MM.1S (cell line): ENCODE data around the gene MS4A14.

Source experiments
- EZH2 ChIP-seq: fragments of 300-600 bp; sonication (generic); optimal IDR thresholded peaks from 2 replicates; pipeline ENCODE3; 2017; ENCODE audit warnings: low read depth, mild to moderate bottlenecking, antibody characterized with exemption, low read length, mixed read lengths
- EZH2phosphoT487 ChIP-seq: fragments of 300-600 bp; sonication (generic); IDR thresholded peaks from 2 replicates; pipeline ENCODE4 v1.6.1; 2018; ENCODE audit warnings: antibody characterized with exemption, low read length
- TF ChIP-seq, protein P1 (sequence below): fragments of 300-600 bp; sonication (generic); IDR thresholded peaks from 2 replicates; pipeline ENCODE4 v1.5.1; 2016; ENCODE audit warnings: antibody characterized with exemption, low read length, mixed read lengths

DNA sequence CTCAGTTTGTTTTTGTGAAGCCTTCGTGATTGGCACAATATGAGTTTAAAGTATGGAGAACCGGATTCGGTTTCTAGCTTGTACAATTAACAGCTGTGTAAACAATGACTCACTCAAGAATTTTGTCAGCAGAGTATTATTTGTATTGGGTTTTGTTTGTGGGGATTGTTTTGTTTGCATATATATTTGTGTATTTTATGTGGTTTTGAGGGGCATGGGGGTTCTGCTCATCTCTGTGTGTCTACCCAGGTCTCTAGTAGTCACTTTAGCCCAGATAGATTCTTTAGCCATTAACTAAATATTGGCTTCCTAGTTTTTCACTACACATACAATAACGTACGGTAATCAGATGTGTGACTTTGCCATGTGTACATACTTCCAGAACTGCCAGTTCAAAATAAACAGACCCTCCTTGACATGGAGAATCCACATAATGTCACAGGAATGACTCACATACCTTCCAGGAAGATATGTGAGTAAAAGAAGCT lies 25.4 kb upstream of the MS4A14 start:
- no peak for TF ChIP-seq EZH2
- TF ChIP-seq, protein P1, sequence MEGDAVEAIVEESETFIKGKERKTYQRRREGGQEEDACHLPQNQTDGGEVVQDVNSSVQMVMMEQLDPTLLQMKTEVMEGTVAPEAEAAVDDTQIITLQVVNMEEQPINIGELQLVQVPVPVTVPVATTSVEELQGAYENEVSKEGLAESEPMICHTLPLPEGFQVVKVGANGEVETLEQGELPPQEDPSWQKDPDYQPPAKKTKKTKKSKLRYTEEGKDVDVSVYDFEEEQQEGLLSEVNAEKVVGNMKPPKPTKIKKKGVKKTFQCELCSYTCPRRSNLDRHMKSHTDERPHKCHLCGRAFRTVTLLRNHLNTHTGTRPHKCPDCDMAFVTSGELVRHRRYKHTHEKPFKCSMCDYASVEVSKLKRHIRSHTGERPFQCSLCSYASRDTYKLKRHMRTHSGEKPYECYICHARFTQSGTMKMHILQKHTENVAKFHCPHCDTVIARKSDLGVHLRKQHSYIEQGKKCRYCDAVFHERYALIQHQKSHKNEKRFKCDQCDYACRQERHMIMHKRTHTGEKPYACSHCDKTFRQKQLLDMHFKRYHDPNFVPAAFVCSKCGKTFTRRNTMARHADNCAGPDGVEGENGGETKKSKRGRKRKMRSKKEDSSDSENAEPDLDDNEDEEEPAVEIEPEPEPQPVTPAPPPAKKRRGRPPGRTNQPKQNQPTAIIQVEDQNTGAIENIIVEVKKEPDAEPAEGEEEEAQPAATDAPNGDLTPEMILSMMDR: no peak
- TF ChIP-seq EZH2phosphoT487: no peak
